ENCODE data around the gene UNC80.

UNC80 gene

DNA sequence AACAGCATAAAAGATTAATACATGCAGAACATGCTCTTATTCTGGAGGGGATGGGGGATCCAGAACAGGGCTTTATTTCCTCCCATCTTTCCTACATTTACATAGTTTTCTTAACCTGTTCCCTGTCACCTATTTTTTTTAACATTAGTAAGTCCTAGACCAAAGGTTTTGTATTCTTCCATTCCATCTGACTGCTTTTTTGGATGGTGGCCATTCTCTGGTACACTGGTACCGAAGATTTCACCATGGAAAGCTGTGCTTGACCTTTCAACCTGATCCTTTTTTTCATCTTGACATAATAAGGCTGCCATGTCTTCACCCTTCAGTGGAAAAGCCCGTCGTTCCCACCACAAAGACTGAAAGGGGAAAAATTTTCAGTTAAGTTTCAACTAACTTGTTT lies 251.2 kb downstream of the UNC80 start:
- no peaks in the 10 kb centered on the region for H3K79me2 ChIP-seq (ENCODE audit: insufficient read depth, low read length)
- H3K9ac ChIP-seq (ENCODE audit: low read depth, low read length), result no peak overlapping the region
- no peak overlapping the region for H3K4me2 ChIP-seq (ENCODE audit: insufficient read depth, low read length)
- no peak for ATAC-seq (ENCODE audit: insufficient read depth, low read depth)
- no peaks in the 10 kb centered on the region for H3K27me3 ChIP-seq (ENCODE audit: insufficient read depth, low read length, poor library complexity)
- H3K4me3 ChIP-seq (ENCODE audit: low read depth in 1 of 2, low read length in 2 of 2), result no peak overlapping the region
- H3K4me1 ChIP-seq (ENCODE audit: insufficient read depth, low read length), result no peaks in the 10 kb centered on the region
- peaks cover 5% of the 10 kb centered on the region; the same call in 1 of the 2 replicates for H4K20me1 ChIP-seq (ENCODE audit: insufficient read depth, low read length)
- H3K27ac ChIP-seq (ENCODE audit: low read length), result no peak overlapping the region
- no peaks in the 10 kb centered on the region for H3K9me3 ChIP-seq (ENCODE audit: insufficient read depth, low read length, severe bottlenecking)
- H2AFZ ChIP-seq (ENCODE audit: low read depth, low read length), result no peak overlapping the region
- no peak for TF ChIP-seq EZH2 (IDR thresholded peaks at IDR 0.05; ENCODE audit: borderline replicate concordance, low read depth, low read length, severe bottlenecking)
- TF ChIP-seq, protein P1, sequence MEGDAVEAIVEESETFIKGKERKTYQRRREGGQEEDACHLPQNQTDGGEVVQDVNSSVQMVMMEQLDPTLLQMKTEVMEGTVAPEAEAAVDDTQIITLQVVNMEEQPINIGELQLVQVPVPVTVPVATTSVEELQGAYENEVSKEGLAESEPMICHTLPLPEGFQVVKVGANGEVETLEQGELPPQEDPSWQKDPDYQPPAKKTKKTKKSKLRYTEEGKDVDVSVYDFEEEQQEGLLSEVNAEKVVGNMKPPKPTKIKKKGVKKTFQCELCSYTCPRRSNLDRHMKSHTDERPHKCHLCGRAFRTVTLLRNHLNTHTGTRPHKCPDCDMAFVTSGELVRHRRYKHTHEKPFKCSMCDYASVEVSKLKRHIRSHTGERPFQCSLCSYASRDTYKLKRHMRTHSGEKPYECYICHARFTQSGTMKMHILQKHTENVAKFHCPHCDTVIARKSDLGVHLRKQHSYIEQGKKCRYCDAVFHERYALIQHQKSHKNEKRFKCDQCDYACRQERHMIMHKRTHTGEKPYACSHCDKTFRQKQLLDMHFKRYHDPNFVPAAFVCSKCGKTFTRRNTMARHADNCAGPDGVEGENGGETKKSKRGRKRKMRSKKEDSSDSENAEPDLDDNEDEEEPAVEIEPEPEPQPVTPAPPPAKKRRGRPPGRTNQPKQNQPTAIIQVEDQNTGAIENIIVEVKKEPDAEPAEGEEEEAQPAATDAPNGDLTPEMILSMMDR (IDR thresholded peaks at IDR 0.05; ENCODE audit: borderline replicate concordance, extremely low read depth, low read length, poor library complexity, severe bottlenecking), result no peak
- DNase-seq, result no peak
- H3K36me3 ChIP-seq (ENCODE audit: insufficient read depth, low read length), result peaks cover 78% of the 10 kb centered on the region

DNA sequence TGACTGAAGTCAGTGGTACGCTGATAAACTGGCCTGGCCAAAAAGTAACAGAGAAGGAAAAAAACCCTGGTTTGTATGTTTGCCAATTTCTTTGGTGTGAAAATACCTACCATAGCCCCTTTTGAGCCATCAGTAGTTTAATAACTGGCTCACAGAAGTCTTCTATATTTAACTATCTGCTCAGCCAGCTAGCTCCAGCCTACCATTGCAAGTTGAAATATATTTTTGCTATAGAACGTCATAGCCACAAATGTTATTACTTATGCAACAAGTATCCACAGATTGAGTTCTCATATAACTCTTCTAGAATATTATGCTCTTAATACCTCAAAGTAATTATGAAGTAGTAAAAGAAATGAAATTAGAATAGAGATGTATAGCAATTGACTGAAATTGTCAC lies 256.0 kb downstream of the UNC80 start:
- ATAC-seq (ENCODE audit: insufficient read depth, low read depth) (no peak), DNase-seq (no peak)
- Histone ChIP-seq H3K4me2 (ENCODE audit: insufficient read depth, low read length) (no peak overlapping the region), H3K4me1 (ENCODE audit: insufficient read depth, low read length) (no peaks in the 10 kb centered on the region), H3K27me3 (ENCODE audit: insufficient read depth, low read length, poor library complexity) (no peaks in the 10 kb centered on the region), H2AFZ (ENCODE audit: low read depth, low read length) (no peak overlapping the region), H3K9me3 (ENCODE audit: insufficient read depth, low read length, severe bottlenecking) (no peaks in the 10 kb centered on the region), H4K20me1 (ENCODE audit: insufficient read depth, low read length) (no peaks in the 10 kb centered on the region), H3K27ac (ENCODE audit: low read length) (no peak overlapping the region), H3K9ac (ENCODE audit: low read depth, low read length) (no peak overlapping the region), H3K4me3 (ENCODE audit: low read depth in 1 of 2, low read length in 2 of 2) (no peak overlapping the region), H3K79me2 (ENCODE audit: insufficient read depth, low read length) (no peaks in the 10 kb centered on the region), H3K36me3 (ENCODE audit: insufficient read depth, low read length) (peaks cover 34% of the 10 kb centered on the region)
- TF ChIP-seq, protein P1 (IDR thresholded peaks at IDR 0.05; ENCODE audit: borderline replicate concordance, extremely low read depth, low read length, poor library complexity, severe bottlenecking), result no peak
- TF ChIP-seq EZH2 (IDR thresholded peaks at IDR 0.05; ENCODE audit: borderline replicate concordance, low read depth, low read length, severe bottlenecking), result no peak

DNA sequence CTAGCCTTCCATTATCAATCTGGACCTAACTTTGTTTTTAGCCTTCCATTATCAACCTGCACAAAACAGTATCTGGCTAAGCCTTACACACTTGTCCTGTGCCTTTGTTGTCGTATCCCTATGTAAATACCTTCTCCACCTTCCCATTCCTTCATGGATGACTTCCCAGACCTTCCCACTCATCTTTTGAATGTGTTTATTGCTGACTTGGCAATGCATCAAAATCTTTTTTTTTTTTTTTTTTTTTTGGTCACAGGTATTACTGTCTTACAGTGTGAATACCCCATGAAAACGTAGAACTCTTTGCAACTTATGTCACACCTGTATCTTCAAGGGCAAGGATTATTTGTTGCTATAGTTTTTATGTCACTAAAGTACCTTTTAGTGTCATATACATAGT lies 256.5 kb downstream of the UNC80 start:
- H3K9ac ChIP-seq (ENCODE audit: low read depth, low read length), result no peak overlapping the region
- H3K4me2 ChIP-seq (ENCODE audit: insufficient read depth, low read length), result no peak overlapping the region
- ATAC-seq (ENCODE audit: insufficient read depth, low read depth) (no peak), DNase-seq (no peak)
- TF ChIP-seq, protein P1 (IDR thresholded peaks at IDR 0.05; ENCODE audit: borderline replicate concordance, extremely low read depth, low read length, poor library complexity, severe bottlenecking), result no peak
- no peak for TF ChIP-seq EZH2 (IDR thresholded peaks at IDR 0.05; ENCODE audit: borderline replicate concordance, low read depth, low read length, severe bottlenecking)
- no peaks in the 10 kb centered on the region for H4K20me1 ChIP-seq (ENCODE audit: insufficient read depth, low read length)
- no peak overlapping the region for H3K27ac ChIP-seq (ENCODE audit: low read length)
- no peak overlapping the region for H2AFZ ChIP-seq (ENCODE audit: low read depth, low read length)
- H3K27me3 ChIP-seq (ENCODE audit: insufficient read depth, low read length, poor library complexity), result no peaks in the 10 kb centered on the region
- H3K4me3 ChIP-seq (ENCODE audit: low read depth in 1 of 2, low read length in 2 of 2), result no peak overlapping the region
- H3K9me3 ChIP-seq (ENCODE audit: insufficient read depth, low read length, severe bottlenecking), result no peaks in the 10 kb centered on the region
- no peaks in the 10 kb centered on the region for H3K79me2 ChIP-seq (ENCODE audit: insufficient read depth, low read length)
- H3K36me3 ChIP-seq (ENCODE audit: insufficient read depth, low read length), result peaks cover 29% of the 10 kb centered on the region
- no peaks in the 10 kb centered on the region for H3K4me1 ChIP-seq (ENCODE audit: insufficient read depth, low read length)
